ENCODE data around the gene GRIP2.

GRCh38 chr3:14544282-14545250, 4.4 kb upstream of the GRIP2 start:
- TF ChIP-seq EZH2 (IDR thresholded peaks at IDR 0.05; ENCODE audit: insufficient read depth, low read length) (no peak), CTCF (IDR thresholded peaks at IDR 0.05; ENCODE audit: insufficient read depth, low read depth, low read length) (no peak)

All from astrocyte (in vitro differentiated cells and primary cell).